Central memory CD4-positive, alpha-beta T cell (primary cell): ENCODE measurements around the gene AMIGO1.
A peak's percentile ranks its signal among the peaks of the same experiment; 100 is the strongest.

Source experiments
- DNase-seq: peaks from one replicate; pipeline ENCODE4 v3.0.0; 2022

Gene AMIGO1

GRCh38 chr1:109500941-109501381 lies 8.6 kb downstream of the AMIGO1 start:
- DNase-seq, result no peak

DNA sequence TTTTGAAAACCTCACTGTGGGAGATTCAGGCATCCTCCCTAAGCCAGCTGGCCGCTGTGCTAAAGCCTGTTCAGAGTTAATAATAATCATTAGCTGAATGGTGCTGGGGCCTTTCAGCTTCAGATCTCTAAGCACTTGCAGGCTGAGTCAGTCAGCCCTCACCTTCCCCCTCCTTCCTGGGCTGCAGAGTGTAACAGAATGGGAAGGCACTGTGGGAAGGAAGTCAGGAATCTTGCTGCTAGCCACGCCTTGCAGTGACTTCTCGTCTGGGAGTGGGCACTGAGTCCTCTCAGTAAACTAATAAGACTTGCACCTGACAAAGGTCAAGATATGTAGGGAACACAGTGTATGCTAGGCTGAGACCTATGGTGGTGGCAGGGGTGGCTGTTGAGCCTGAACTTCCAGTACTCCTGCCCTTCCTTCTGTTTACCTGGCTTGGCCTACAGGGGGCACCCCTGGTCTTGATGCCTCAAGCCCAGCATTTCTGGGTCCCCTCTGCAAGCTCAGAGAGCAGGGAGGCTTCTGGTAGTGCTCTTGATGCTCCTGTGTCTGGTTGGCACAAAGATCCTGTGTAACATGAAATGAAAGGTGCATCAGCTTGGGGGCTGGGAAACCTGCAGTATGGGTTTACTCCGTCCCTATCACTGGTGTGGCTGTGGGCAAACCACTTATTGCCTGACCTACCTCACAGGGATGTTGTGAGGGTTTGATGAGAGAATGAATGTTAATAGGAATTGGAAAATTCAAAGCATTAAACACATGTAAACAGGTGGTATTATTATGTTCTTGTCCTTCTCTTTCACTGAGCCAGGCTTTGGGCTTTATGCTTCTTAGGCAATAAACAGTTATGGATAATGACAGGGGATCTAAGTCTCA lies 9.6 kb downstream of the AMIGO1 start:
- peak; percentile 58 for DNase-seq

- DNase-seq, result no peak
Observed at GRCh38 chr1:109499081-109499480, 10.4 kb downstream of the AMIGO1 start.

DNA sequence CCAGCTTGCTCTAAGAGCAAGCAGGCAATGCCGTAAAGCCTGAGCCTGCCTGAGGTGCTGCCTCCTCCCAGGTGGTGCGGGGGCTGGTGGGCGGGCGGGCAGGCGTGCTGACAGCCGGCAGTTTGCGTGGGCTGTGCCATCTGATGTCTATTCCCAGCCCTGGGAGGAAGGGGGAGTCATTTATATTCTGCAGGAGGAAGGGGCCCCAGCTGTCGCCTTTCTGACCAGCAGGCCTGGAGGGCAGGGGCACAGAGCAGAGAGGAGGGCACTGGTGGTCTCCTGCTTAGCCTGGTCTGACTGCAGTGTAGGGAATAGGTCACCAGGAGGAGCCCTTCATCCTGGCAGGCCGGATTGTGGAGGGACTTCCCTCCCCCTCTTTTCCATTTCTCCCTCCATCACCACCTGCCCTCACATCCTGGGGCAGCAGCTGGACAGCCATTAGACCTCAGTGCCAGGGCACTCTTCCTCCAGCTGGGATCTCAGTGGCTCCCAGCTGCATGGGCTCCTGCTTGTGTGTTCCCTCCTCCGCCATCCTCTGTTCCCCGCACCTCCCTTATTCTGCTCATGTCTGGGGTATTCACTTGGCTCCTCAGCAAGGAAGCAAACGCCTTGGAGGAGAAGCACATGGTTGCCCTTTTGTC lies 11.2 kb downstream of the AMIGO1 start:
- no peak for DNase-seq

GRCh38 chr1:109497449-109498160 lies 11.9 kb downstream of the AMIGO1 start:
- DNase-seq, result no peak

- no peak for DNase-seq
Observed at GRCh38 chr1:109495738-109496137, 13.8 kb downstream of the AMIGO1 start.

DNA sequence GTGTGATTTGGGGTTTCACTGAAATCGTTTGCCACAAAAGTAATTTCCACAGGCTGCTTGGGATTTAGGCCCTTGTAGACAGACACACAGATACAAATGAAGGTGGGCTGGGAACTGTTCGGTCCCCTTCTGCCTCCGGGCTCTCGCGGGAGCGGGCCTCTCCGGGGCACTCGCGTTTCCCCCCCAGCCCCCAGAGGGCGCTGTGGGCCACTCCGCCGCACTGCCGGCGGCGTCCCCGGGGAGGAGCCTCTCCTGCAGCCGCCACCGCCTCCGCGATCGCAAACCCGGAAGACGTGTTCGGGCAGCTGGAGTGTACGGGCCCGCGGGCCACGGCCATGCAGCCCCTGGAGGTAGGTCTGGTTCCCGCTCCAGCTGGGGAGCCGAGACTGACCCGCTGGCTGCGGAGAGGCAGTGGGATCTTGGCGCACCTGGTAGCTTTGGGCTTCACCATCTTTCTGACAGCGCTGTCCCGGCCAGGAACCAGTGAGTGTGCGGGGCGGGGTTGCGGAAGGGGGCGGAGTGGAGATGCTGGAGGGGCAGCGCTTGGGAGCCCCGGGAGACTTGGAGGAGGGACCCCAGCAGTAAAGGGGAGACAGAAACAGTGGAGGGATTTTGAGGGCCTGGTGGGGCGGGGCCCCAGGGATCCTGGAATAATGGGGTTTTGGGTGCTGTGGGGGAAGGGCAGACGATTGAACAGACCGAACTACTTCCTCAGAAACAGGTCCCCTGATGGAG lies 15.6 kb downstream of the AMIGO1 start, which contains the start of gene CYB561D1:
Gene CYB561D1 (plus strand): TSS at position 290 of the 735 bp plus-strand sequence. CDS start 46 bp downstream, at position 336.
- peak; percentile 87 for DNase-seq

- no peak for DNase-seq
Observed at GRCh38 chr1:109493227-109493626, 16.3 kb downstream of the AMIGO1 start.

DNA sequence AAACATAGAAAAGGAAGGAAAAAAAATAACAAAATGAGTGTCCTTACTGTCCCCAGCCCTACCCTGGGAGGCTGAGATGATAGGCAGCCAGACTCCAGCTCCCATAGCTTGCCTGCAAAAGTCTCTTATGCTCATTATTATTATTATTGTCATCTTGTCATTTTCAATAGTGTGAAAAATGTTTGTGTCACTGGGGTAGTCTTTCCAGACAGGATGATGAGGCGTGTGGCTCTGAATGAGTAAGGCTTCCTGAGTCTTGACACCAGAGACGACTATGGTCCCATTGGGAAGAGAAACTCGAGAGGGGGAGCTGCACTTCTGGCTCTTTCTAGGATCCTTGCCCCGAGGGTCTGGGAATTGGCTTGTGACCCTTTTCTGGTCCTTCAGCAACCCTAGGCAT lies 16.7 kb downstream of the AMIGO1 start:
- no peak for DNase-seq

- no peak for DNase-seq
Observed at GRCh38 chr1:109491372-109491771, 18.2 kb downstream of the AMIGO1 start.

GRCh38 chr1:109490934-109491302 lies 18.6 kb downstream of the AMIGO1 start:
- no peak for DNase-seq

- DNase-seq, result peak; percentile 54
Observed at GRCh38 chr1:109490029-109490933, 19.2 kb downstream of the AMIGO1 start.

GRCh38 chr1:109488696-109489095 lies 20.8 kb downstream of the AMIGO1 start:
- no peak for DNase-seq

DNA sequence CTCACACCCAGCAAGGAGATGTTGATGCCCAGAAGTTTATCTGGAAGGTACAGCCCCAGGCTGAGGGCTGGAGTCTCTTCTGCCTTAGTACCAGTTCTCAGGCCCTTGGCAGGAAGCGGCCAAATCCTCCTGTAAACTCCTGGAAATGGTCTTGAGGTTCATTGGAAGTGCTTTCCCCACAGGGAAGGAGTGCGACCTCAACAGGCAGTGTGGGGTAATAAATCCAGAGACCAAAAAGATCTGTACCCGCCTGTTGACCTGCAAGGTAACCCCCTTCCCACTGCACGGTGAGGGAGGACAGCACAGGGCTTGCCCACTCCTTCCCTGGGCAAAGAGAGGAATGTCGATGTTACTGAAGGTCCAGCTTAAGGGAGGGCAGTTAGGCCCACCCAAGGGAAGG lies 21.3 kb downstream of the AMIGO1 start:
- DNase-seq, result no peak

- no peak for DNase-seq
Observed at GRCh38 chr1:109487261-109487660, 22.3 kb downstream of the AMIGO1 start.

DNA sequence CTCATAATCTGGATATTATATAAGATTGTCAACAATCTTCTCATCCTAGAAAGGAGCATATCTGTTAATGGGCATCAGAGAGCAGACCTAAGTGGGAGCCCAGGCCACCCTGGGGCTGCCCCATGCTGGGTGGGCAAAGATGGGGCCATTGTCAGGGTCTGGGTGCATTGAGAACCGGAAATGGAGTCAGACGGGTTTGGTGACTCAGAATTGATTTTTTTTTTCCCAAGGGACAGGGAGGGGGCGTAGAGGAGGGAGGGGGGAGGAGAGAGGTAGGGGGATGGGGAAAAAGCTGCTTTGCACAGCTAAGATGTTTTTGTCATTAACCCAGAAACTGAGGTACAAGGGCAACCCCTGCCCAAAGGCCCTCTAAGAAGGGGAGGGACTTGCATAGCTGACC lies 24.5 kb downstream of the AMIGO1 start:
- DNase-seq, result no peak

DNA sequence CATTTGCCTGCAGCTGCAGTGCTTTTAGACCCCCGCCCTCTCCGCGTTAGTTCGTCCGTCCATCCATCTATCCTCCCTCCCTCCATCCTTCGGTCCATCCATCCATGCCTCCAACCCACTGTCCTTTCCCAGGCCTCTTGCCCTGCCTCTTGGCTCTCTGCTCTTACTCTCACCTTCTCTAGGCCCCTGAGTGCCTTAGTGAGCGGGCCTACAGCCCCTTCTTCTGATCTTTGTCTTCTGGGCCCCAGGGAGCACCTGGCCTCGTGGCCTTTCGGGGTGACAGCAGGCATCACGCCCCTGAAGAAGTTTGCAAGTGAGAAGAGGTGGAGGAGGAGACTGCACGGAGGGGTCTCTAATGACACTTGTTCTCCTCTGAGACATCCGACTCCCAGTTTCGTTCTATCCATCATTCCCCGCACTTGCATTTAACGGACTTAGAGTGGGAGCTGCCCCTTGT lies 25.0 kb downstream of the AMIGO1 start:
- DNase-seq, result no peak

- peak; percentile 91 for DNase-seq
Observed at GRCh38 chr1:109483672-109484518, 25.6 kb downstream of the AMIGO1 start, which contains the start of gene ATXN7L2. TSS of gene ATXN7L2 (plus strand) at chr1:109483905. CDS start at chr1:109483954, 49 bp downstream.

- DNase-seq, result peak; percentile 38
Observed at GRCh38 chr1:109482791-109483671, 26.5 kb downstream of the AMIGO1 start.
